ENCODE measurements around the gene ISX.

GRCh38 chr22:35089139-35089538 lies 23.2 kb downstream of the ISX start:
- TF ChIP-seq POLR2A (IDR thresholded peaks at IDR 0.05) (no peak), CTCF (IDR thresholded peaks at IDR 0.05) (no peak)
